ENCODE results near the gene KCNQ1. TPM values are rescaled to one million over a fixed set of nuclear protein-coding genes. Genes with fewer than 3 reads are reported as not detected.
A peak's percentile ranks its signal among the peaks of the same experiment; 100 is the strongest.

The KCNQ1 gene
- total and polyA plus RNA-seq, 9 of the 15 experiments (the other 6 are each of a cell fraction or from before 2014, with no cell fraction given): 0.44 TPM; not detected in 8

DNA sequence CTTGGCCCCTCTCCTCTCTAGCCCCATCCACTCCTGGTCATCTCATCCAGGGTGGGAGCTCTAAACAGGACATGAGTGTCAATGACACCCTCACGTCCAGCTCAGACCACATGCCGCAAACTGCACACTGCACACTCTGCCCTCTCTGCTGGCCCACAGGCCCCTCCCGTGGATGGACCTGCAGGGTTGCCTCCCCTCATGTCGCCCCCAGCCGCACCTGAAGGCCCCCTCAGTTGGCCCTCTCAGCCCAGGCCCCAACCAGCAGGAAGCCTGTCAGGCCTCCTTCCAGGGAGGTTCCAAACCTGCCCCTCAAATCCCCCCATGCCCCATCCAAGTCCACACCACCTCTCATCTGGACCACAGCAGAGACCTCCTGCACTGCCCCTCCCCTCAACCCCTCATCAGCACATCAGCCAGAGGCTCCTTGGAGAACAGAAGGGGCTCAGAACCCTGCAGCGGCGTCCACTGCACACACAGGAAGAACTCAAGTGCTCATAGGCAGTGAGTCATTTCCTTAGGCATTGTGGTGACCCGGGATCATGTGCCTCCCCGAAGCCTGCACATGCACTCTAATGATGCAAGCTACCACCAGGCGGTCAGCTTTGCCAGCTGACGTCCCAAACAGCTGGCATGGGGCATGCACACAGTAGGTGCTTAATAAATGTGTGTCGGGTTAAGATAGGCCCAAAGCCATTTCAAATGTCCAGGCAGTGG, 453.7 kb downstream of the KCNQ1 start (continued):
- TF ChIP-seq KAT2B (IDR thresholded peaks at IDR 0.05; ENCODE audit: low read depth, low read length) (no peak), FOXP1 (CRISPR knock-in tag; IDR thresholded peaks at IDR 0.05) (peak; percentile 87; the same call in 1 of the 2 replicates), ZNF146 (CRISPR knock-in tag; IDR thresholded peaks at IDR 0.05; ENCODE audit: unreplicated experiment) (no peak), SAFB (IDR thresholded peaks at IDR 0.05; ENCODE audit: borderline replicate concordance, low read depth, low read length) (no peak), CAMTA2 (CRISPR knock-in tag; conservative IDR thresholded peaks at IDR 0.05) (no peak), NFE2L1 (tag; IDR thresholded peaks at IDR 0.05; ENCODE audit: borderline replicate concordance, low read depth) (no peak), ZNF766 (CRISPR knock-in tag; conservative IDR thresholded peaks at IDR 0.05) (no peak), RBFOX2 (IDR thresholded peaks at IDR 0.05; ENCODE audit: low read depth, low read length) (no peak), CHCHD3 (CRISPR knock-in tag; IDR thresholded peaks at IDR 0.05) (no peak), ZNF408 (CRISPR knock-in tag; IDR thresholded peaks at IDR 0.05; ENCODE audit: low read depth) (no peak), ZNF124 (CRISPR knock-in tag; IDR thresholded peaks at IDR 0.05) (no peak), NBN (IDR thresholded peaks at IDR 0.05; ENCODE audit: low read depth) (no peak), MYBL2 (IDR thresholded peaks at IDR 0.05; ENCODE audit: low read depth) (no peak), MYBL2 (CRISPR knock-in tag; IDR thresholded peaks at IDR 0.05; ENCODE audit: borderline replicate concordance) (no peak), ZNF316 (IDR thresholded peaks at IDR 0.05) (no peak), CBFA2T3 (IDR thresholded peaks at IDR 0.05) (0 out of 2 replicates have a peak, but pooled peaks have one; percentile 14), CC2D1A (IDR thresholded peaks at IDR 0.05) (no peak), THRAP3 (IDR thresholded peaks at IDR 0.05; ENCODE audit: borderline replicate concordance) (no peak), SMAD4 (CRISPR knock-in tag; conservative IDR thresholded peaks at IDR 0.05) (peak; percentile 85), SIN3A (IDR thresholded peaks at IDR 0.05; ENCODE audit: borderline replicate concordance in 2 of 2, control insufficient read depth in 1 of 2, low read depth in 2 of 2, low read length in 2 of 2) (no peak), ARID1B (IDR thresholded peaks at IDR 0.05) (peak; percentile 64), ZNF431 (CRISPR knock-in tag; IDR thresholded peaks at IDR 0.05) (peak; percentile 79), RBM25 (IDR thresholded peaks at IDR 0.05; ENCODE audit: low read depth, low read length, severe bottlenecking) (no peak), NKRF (IDR thresholded peaks at IDR 0.05; ENCODE audit: borderline replicate concordance) (no peak), ARNT (IDR thresholded peaks at IDR 0.05) (no peak), PHF20 (IDR thresholded peaks at IDR 0.05; ENCODE audit: partially characterized antibody) (no peak)
- TF ChIP-seq, protein P1, sequence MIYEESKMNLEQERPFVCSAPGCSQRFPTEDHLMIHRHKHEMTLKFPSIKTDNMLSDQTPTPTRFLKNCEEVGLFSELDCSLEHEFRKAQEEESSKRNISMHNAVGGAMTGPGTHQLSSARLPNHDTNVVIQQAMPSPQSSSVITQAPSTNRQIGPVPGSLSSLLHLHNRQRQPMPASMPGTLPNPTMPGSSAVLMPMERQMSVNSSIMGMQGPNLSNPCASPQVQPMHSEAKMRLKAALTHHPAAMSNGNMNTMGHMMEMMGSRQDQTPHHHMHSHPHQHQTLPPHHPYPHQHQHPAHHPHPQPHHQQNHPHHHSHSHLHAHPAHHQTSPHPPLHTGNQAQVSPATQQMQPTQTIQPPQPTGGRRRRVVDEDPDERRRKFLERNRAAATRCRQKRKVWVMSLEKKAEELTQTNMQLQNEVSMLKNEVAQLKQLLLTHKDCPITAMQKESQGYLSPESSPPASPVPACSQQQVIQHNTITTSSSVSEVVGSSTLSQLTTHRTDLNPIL (CRISPR knock-in tag; IDR thresholded peaks at IDR 0.05): 0 out of 2 replicates have a peak, but pooled peaks have one; percentile 41
